NCI-H460 (cell line): ENCODE data around the gene PALM3. TPM values are rescaled to one million over a fixed set of nuclear protein-coding genes. Genes with fewer than 3 reads are reported as not detected.

Source experiments
- DNase-seq: peaks from one replicate; pipeline ENCODE4 v3.0.0-alpha.2; 2016; ENCODE audit warnings: low read depth; ENCODE audit errors: extremely low read depth
- total RNA-seq: library from RNA; depleted of rRNA; stranded (reverse); fragments of >200 nt; shearing (Covaris generic); gene quantifications from 2 replicates; pipeline ENCODE4 v1.2.3, GENCODE V29; 2014

Gene PALM3
- total RNA-seq, 1 experiment from 2014 or later: not detected

DNA sequence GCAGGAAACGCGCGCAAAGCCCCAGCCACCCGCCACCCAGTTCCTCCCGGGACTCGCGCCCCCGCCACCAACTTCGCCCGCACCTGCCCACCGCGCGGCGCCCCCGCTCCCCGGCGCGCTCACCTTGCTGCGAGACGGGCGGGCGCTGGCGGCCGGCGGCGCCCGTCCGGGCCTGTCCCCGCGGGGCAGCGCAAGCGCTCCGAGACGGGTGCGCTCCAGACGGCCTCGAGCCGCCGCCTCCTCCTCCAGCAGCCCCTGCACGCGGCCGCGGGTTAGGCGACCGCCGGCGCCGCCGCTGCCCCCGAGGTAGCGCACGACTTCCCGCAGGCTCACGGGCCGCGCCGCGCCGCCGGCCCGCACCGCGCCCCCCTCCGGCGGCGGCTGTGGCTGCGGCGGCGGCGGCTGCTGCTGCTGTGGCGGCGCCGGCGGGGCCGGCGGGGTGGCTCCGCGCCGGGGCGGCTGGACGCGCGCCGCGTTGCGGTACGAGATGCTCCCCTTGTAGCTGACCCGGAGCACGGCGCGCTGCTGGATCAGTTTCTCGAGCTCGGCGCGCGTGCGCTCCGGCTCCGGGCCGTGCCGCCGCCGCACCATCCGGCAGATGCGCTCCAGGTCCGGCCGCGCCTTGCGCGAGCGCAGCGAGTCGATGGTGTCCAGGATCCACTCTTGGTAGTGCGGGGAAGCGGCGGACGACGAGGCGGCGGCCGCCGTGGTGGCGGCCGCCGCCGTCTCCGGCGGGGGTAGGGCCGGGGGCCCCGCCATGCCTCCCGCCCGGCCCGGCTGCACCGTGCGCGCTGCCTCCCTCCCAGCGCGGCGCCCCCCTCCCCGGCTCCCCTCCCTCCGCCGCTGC lies 28.0 kb upstream of the PALM3 start:
- DNase-seq: no peak

GRCh38 chr19:14089412-14089661 lies 27.5 kb upstream of the PALM3 start:
- no peak for DNase-seq

DNA sequence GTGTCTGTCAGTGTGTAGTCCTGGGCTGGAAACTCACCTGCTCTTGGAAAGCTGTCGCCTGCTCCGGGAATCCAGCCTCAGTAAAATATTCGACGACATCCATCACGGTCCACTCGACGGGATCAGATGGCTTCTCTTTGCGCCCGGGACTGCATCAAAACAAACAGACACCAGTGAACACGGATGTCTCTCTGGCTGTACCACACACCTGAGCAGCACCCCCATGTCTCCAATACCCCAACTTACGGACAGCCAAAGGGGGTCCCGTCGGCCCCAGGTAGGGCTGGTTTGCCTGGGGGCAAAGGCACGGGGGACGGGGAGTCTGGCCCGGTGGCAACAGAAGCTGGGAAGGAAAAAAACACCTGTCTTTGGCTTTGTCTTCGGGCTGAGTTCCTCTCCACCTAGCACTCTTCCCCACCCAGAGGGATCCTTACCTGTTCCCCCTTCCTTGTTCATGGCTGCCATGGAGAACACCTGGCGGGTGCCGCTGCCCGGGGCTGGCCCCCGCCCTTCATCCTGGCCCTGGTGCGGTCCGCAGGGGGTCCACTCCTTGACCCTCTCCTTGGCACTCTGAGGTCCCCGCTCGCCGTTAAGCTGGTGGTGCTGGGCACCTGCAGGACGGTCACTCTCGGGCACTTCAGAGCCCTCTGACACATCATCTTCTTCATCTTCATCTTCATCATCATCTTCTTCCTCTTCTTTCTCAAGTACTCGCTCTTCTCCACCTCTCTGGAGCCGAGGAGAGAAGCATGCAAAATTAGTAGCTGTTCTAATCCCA lies 26.9 kb upstream of the PALM3 start:
- no peak for DNase-seq

- no peak for DNase-seq
These were observed 24.2 kb upstream of the PALM3 start for GRCh38 chr19:14086098-14086497.

- DNase-seq: no peak
These were observed 23.6 kb upstream of the PALM3 start, which contains the start of gene C19orf67 for GRCh38 chr19:14085309-14085995. Gene C19orf67, minus strand, starts transcription at chr19:14085783. Its CDS starts 156 bp downstream, at chr19:14085627.

GRCh38 chr19:14082675-14082960 lies 20.7 kb upstream of the PALM3 start:
- DNase-seq: no peak

GRCh38 chr19:14081797-14082674 lies 20.2 kb upstream of the PALM3 start:
- DNase-seq: no peak

DNA sequence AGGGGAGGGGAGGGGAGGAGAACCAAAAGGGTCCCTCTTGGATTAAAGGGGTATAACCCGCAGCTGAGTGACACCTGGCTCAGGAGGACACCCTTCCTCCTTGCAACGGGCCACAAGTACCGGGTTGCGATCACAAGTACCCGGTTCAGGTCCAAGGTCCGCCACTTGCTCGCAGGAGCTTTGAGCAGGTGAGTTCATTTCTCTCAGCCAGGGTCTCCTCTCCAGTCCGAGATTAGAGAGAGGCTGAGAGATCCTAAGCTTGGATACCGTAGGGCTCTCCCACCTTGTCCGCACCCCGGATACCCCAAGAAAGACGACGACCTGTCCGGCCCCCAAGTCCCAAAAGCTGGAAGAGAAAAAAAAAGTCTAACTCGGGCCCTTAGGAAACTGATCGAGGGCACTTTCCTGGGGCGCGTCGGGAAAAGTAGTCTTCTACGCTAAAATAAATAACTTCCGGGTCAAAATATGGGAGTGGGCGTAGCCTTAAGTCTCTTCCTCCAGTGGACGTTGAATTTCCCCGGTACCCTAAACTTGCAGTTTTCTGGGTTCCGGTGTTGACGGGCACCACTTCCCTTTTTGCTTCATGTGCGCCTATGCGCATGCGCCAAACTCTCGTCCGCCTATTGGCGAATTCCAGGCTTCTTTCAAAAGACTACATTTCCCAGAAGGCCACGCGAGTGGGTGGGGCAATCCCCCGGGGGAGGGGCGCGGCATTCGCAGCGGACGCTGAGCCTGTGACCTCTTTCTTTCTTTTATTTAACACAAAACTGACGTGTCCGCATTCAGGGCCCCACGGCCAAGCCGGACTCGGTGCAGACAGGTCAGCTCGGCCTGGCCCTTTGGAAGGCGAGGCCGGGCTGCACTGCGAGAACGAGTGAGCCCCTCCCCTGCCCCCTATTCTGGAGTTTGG lies 19.3 kb upstream of the PALM3 start:
- DNase-seq: peak; percentile 97

- no peak for DNase-seq
These were observed 16.5 kb upstream of the PALM3 start for GRCh38 chr19:14078411-14078810.

DNA sequence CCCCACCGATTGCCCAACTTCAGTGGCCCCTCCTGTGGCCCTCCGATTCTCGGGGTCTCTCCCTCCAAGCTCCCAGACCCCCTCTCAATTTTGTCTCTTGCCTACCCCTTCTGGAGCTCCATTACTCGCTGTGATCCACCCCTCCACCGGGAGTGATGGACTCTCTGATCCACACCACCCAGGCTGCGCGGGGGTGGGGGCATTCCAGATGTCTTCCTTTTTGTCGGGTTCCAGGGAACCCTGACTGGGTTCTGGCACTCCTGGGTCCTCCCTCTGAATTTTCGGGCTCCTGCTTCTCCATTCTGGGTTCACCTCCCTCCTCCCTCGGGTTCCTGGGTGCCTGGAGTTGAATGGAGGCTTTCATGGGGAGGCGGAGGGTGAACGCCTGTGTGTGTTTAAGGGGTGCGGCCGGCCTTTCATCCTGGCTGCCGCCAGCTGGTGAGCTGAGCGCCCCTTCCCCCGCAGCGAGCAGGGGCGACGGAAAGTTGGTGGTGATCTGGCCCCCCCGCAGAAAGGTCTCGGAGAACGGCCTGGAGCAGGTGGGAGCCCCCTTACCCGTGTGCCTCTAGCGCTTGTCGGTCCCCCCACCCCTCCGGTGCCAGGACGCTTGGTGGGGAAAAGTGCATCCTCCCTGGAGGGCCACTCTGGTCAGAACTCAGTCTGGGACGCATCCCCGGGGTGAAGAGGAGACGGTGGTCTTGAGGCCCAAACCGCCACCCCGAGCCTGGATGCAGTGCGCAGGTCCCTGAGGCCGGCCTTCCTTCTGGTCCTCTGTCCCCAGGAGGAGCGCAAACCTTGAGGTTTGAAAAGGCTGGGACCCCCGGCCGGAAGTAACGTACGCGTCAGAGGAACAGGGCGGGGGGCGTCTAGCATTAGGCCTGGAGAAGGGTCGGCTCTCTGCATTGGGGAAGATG lies 12.3 kb upstream of the PALM3 start:
- no peak for DNase-seq

DNA sequence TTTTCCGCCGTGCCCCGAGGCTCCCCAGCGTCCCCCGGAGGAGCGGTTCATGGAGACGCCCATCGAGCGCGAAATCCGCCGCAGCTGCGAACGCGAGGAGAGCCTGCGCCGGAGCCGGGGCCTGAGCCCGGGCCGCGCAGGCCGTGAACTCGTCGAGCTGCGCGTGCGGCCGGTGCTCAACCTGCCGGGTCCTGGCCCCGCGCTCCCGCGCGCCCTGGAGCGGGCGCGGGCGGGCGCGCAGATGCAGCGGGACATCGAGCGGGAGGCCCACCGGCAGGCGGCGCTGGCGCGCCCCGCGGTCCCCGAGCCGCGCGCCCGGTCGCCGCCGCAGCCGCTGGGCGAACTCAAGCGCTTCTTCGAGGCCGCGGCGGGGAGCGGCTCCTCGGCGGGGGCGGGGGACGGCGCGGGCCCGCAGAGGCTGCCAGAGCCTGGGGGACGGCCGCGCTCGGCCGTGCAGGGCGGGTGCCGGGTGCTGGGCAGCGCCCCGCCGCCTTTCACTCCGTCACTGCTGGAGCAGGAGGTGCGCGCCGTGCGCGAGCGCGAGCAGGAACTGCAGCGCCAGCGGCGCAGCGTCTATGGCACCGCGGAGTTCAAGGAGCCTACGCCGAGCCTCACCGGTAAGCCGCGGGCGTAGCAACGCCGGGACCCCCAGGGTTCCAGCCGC lies 11.5 kb upstream of the PALM3 start:
- DNase-seq: peak; percentile 50

GRCh38 chr19:14072535-14073260 lies 10.8 kb upstream of the PALM3 start, which contains the start of gene MISP3:
Gene MISP3, plus strand, starts transcription at chr19:14072786. Its CDS starts 524 bp downstream, at chr19:14073310.
- DNase-seq: no peak

DNA sequence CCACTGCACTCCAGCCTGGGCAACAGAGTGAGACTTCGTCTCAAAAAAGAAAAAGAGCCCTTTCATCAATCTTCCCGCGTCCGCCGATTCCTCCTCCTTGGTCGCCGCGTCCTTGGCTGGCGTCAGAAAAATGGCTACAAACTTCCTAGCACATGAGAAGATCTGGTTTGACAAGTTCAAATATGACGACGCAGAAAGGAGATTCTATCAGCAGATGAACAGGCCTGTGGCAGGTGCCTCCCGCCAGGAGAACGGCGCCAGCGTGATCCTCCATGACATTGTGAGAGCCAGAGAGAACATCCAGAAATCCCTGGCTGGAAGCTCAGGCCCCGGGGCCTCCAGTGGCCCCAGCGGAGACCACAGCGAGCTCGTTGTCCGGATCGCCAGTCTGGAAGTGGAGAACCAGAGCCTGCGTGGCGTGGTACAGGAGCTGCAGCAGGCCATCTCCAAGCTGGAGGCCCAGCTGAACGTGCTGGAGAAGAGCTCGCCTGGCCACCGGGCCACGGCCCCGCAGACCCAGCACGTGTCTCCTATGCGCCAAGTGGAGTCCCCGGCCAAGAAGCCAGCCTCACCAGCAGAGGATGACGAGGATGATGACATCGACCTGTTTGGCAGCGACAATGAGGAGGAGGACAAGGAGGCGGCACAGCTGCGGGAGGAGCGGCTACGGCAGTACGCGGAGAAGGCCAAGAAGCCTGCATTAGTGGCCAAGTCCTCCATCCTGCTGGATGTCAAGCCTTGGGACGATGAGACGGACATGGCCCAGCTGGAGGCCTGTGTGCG lies 8.6 kb upstream of the PALM3 start:
- DNase-seq: no peak

GRCh38 chr19:14066134-14066533 lies 4.3 kb upstream of the PALM3 start:
- no peak for DNase-seq

- DNase-seq: no peak
These were observed 1.2 kb upstream of the PALM3 start for GRCh38 chr19:14063105-14063504.

DNA sequence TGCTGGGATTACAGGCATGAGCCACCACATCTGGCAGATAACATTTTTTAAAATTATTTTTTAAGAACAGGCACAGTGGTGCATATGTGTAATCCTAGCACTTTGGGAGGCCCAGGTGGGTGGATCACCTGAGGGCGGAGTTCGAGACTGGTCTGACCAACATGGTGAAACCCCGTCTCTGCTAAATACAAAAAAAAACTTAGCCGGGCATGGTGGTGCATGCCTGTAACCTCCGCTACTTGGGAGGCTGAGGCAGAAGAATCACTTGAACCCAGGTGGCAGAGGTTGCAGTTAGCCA lies 631 bp upstream of the PALM3 start:
- no peak for DNase-seq
